Stimulated activated CD8-positive, alpha-beta memory T cell treated with anti-CD3 and anti-CD28 coated beads, Interleukin-4, amount 100 ng/mL, for 48 hours (primary cell): ENCODE results near the gene NDUFB10.
A peak's percentile ranks its signal among the peaks of the same experiment; 100 is the strongest.

Experiments
- DNase-seq: peaks from one replicate; pipeline ENCODE4 v3.0.0-alpha.2; 2020

NDUFB10 gene

GRCh38 chr16:2004795-2005517, 45.6 kb downstream of the NDUFB10 start:
- DNase-seq = no peak

- DNase-seq = no peak
Observed at GRCh38 chr16:2005646-2006045, 46.3 kb downstream of the NDUFB10 start.

GRCh38 chr16:2006317-2006716, 47.0 kb downstream of the NDUFB10 start:
- no peak for DNase-seq

- DNase-seq = no peak
Observed at GRCh38 chr16:2007081-2007836, 47.9 kb downstream of the NDUFB10 start.

- DNase-seq = peak; percentile 67
Observed at GRCh38 chr16:2008009-2008526, 48.7 kb downstream of the NDUFB10 start.

GRCh38 chr16:2008631-2009163, 49.4 kb downstream of the NDUFB10 start:
- DNase-seq = peak; percentile 64

- DNase-seq = no peak
Observed at GRCh38 chr16:2009164-2009711, 49.9 kb downstream of the NDUFB10 start.

GRCh38 chr16:2009791-2010510, 50.6 kb downstream of the NDUFB10 start, which contains the start of gene ZNF598:
Gene ZNF598 (minus strand): TSS chr16:2009821.
- peak; percentile 83 for DNase-seq
